GM13976 (cell line): ENCODE measurements around the gene PEX10.

Experiments used
- DNase-seq: peaks from one replicate; pipeline ENCODE4 v3.0.0; 2012; ENCODE audit warnings: low spot score
- CTCF ChIP-seq: IDR thresholded peaks from 2 replicates; pipeline ENCODE4 v1.5.1; 2012; ENCODE audit warnings: borderline replicate concordance, mild to moderate bottlenecking; ENCODE audit not compliant: insufficient read depth; ENCODE audit errors: extremely low read depth, missing control alignments, control extremely low read depth
- in situ Hi-C: fragments of 300-500 bp; cut with MboI; formaldehyde crosslinking; loops from one replicate; pipeline ENCODE4 v1.12.0; 2022; ENCODE audit warnings: low sequenced_read_pairs, mixed read lengths, inconsistent platforms; ENCODE audit not compliant: unreplicated experiment

The PEX10 gene

GRCh38 chr1:2432441-2432844 lies 20.1 kb upstream of the PEX10 start:
- TF ChIP-seq CTCF = no peak
- in situ Hi-C loops = no loop called here
- no peak for DNase-seq

DNA sequence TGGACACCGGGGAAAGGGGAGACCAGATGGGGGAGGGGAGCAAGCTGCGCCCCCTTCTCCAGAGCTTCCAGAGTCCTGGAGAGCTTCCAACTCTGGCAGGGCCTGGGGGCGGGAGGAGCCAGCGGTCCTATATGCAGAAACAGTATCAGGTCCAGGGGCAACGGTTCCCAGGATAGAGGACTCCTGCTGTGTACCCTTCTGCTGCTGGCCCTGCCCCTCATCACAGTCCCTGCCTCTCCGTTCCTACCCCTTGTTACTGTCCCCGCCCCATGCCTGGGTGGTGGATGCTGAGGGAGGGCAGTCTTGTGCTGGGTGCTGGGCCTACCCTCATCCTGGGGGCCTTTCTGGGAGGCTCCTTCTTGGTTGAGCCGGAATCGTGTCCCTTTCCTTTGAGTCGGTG lies 19.2 kb upstream of the PEX10 start:
- DNase-seq = no peak
- TF ChIP-seq CTCF = no peak
- in situ Hi-C loops = no loop called here

- no peak for DNase-seq
- in situ Hi-C loops = no loop called here
- no peak for TF ChIP-seq CTCF
Observed at GRCh38 chr1:2431103-2431502, 18.7 kb upstream of the PEX10 start.

DNA sequence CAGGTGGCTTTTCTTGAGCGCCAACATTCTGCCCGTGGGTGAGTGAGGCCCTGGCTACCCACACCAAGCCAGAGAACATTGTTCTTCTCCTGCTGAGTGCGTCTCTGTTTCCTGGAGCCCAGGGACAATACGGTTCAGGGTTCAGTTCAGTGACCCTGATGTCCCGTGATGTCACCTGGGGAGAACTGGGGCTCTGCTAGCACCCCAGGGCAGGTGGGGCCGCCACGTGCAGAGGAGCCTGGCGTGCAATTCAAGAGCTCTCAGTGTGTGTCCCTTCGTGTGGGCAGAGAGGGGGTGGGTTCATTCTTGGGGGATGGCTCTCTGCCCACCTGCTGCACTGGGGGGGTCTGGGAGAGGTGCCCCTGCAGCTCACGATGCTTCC lies 18.2 kb upstream of the PEX10 start:
- TF ChIP-seq CTCF = no peak
- no peak for DNase-seq
- in situ Hi-C loops = no loop called here

- DNase-seq = no peak
- no peak for TF ChIP-seq CTCF
- in situ Hi-C loops = no loop called here
Observed at GRCh38 chr1:2429780-2430591, 17.6 kb upstream of the PEX10 start.

DNA sequence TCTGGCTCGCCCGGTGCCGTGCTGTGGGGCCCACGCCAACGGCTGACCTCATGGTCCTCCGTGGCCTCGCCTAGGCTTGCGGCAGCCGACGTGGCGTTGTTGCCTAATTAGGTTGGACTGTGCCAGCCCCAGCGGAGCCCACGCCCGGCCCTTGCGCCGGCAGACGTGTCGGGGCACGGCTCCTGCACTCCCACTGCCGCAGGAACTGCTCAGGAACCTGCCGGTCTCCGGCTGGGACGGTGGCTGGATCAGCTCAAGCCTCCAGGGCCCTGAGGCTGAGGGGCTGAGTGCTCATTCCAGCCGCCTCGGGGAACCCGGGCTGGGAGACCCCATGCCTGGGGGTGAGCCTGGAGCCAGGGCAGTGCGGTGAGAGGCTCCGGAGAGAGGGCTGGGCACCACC lies 16.1 kb upstream of the PEX10 start:
- TF ChIP-seq CTCF = no peak
- DNase-seq = no peak
- in situ Hi-C loops = no loop called here
